HepG2 (cell line): ENCODE data around the gene STX8. TPM values are rescaled to one million over a fixed set of nuclear protein-coding genes. Genes with fewer than 3 reads are reported as not detected.

Experiments
- AHR ChIP-seq: IDR thresholded peaks from 2 replicates; pipeline ENCODE4 v1.6.1; 2018; ENCODE audit warnings: missing genetic modification reagents, missing compliant biosample characterization
- ARID2 ChIP-seq: sonication (generic); formaldehyde crosslinking; IDR thresholded peaks from 2 replicates; pipeline ENCODE4 v1.8.1; 2022; ENCODE audit warnings: mild to moderate bottlenecking, missing genetic modification reagents, borderline replicate concordance
- CEBPG ChIP-seq: IDR thresholded peaks from 2 replicates; pipeline ENCODE4 v1.6.1; 2016
- CREBL2 ChIP-seq: sonication (generic); formaldehyde crosslinking; IDR thresholded peaks from 2 replicates; pipeline ENCODE4 v1.8.1; 2023; ENCODE audit warnings: missing genetic modification reagents, mild to moderate bottlenecking, borderline replicate concordance
- ETV5 ChIP-seq: IDR thresholded peaks from 2 replicates; pipeline ENCODE4 v1.6.1; 2018; ENCODE audit warnings: missing biosample characterization, missing genetic modification reagents, inconsistent platforms, borderline replicate concordance
- FOXC1 ChIP-seq: sonication (generic); formaldehyde crosslinking; IDR thresholded peaks from 2 replicates; pipeline ENCODE4 v1.8.0; 2022; ENCODE audit warnings: mild to moderate bottlenecking, missing genetic modification reagents, borderline replicate concordance
- HMGXB3 ChIP-seq: sonication (generic); formaldehyde crosslinking; IDR thresholded peaks from 2 replicates; pipeline ENCODE4 v1.4.0; 2020; ENCODE audit warnings: missing genetic modification reagents, borderline replicate concordance
- JDP2 ChIP-seq: sonication (generic); formaldehyde crosslinking; IDR thresholded peaks from 2 replicates; pipeline ENCODE4 v1.8.1; 2022; ENCODE audit warnings: missing genetic modification reagents, borderline replicate concordance
- KLF13 ChIP-seq: sonication (generic); formaldehyde crosslinking; IDR thresholded peaks from 2 replicates; pipeline ENCODE4 v1.4.0; 2020; ENCODE audit warnings: mild to moderate bottlenecking, missing genetic modification reagents
- MEF2D ChIP-seq: sonication (generic); formaldehyde crosslinking; IDR thresholded peaks from 2 replicates; pipeline ENCODE4 v1.5.1; 2020; ENCODE audit warnings: mild to moderate bottlenecking, missing genetic modification reagents
- MXD4 ChIP-seq: IDR thresholded peaks from 2 replicates; pipeline ENCODE4 v1.6.1; 2016; ENCODE audit warnings: mild to moderate bottlenecking, missing biosample characterization, missing genetic modification reagents
- NR2F2 ChIP-seq: IDR thresholded peaks from 2 replicates; pipeline ENCODE4 v1.6.1; 2012; ENCODE audit warnings: low read depth, inconsistent platforms, borderline replicate concordance
- PHF20 ChIP-seq: sonication (generic); formaldehyde crosslinking; IDR thresholded peaks from 2 replicates; pipeline ENCODE4 v1.5.0; 2020; ENCODE audit warnings: mild to moderate bottlenecking, missing genetic modification reagents
- POLR2G ChIP-seq: fragments of 200-400 bp; formaldehyde crosslinking; IDR thresholded peaks from 2 replicates; pipeline ENCODE4 v1.6.1; 2018; ENCODE audit warnings: mild to moderate bottlenecking, low read depth, low read length, moderate library complexity
- REPIN1 ChIP-seq: sonication (generic); formaldehyde crosslinking; IDR thresholded peaks from 2 replicates; pipeline ENCODE4 v1.8.0; 2022; ENCODE audit warnings: missing genetic modification reagents, low read depth, mild to moderate bottlenecking, borderline replicate concordance
- RFXANK ChIP-seq: IDR thresholded peaks from 2 replicates; pipeline ENCODE4 v1.6.1; 2016
- THAP9 ChIP-seq: sonication (generic); formaldehyde crosslinking; IDR thresholded peaks from 2 replicates; pipeline ENCODE4; 2020; ENCODE audit warnings: missing genetic modification reagents, mild to moderate bottlenecking, borderline replicate concordance
- ZNF20 ChIP-seq: sonication (generic); formaldehyde crosslinking; IDR thresholded peaks from 2 replicates; pipeline ENCODE4 v1.4.0; 2020; ENCODE audit warnings: mild to moderate bottlenecking, moderate library complexity, missing genetic modification reagents
- ZNF331 ChIP-seq: sonication (generic); formaldehyde crosslinking; IDR thresholded peaks from 2 replicates; pipeline ENCODE4 v1.4.0; 2020; ENCODE audit warnings: missing genetic modification reagents
- ZNF44 ChIP-seq: sonication (generic); formaldehyde crosslinking; IDR thresholded peaks from 2 replicates; pipeline ENCODE4 v1.5.1; 2020; ENCODE audit warnings: mild to moderate bottlenecking, missing genetic modification reagents
- ZNF614 ChIP-seq: IDR thresholded peaks from 2 replicates; pipeline ENCODE4 v1.6.1; 2018; ENCODE audit warnings: missing biosample characterization, missing genetic modification reagents, inconsistent platforms, borderline replicate concordance
- ZNF879 ChIP-seq: sonication (generic); formaldehyde crosslinking; IDR thresholded peaks from 2 replicates; pipeline ENCODE4 v1.8.1; 2023; ENCODE audit warnings: missing genetic modification reagents
- ZSCAN20 ChIP-seq: sonication (generic); formaldehyde crosslinking; IDR thresholded peaks from 2 replicates; pipeline ENCODE4 v1.4.0; 2020; ENCODE audit warnings: missing genetic modification reagents, mild to moderate bottlenecking, borderline replicate concordance
- polyA plus RNA-seq, 8 experiments: library from polyadenylated mRNA; depleted of rRNA in 3 of 8; stranded (reverse) in 7 of 8; unstranded in 1 of 8; fragments of >200 nt; fragmentation: Illumina TruSeq in 4 of 8; extraction: Trizol in 4 of 8; gene quantifications; 2 replicates each; pipeline versions ENCODE4 v1.2.1 to v1.2.3, GENCODE V29; 2011 to 2016; ENCODE audit warnings: low read depth in 4 of 8, missing spikeins in 1 of 8, mixed read lengths in 1 of 8; ENCODE audit not compliant: insufficient read depth in 1 of 8
- total RNA-seq, 5 experiments: library from RNA; depleted of rRNA; stranded (reverse); fragments of >200 nt; fragmentation: Illumina TruSeq; extraction: Trizol; gene quantifications; 2 replicates each; pipeline ENCODE4 v1.2.3, GENCODE V29; 2016; ENCODE audit warnings: low read depth in 1 of 5

Gene STX8
- total and polyA plus RNA-seq, 2 of the 13 experiments (the other 11 are each of a cell fraction or from before 2014, with no cell fraction given) = 36.4 to 53.6 TPM

DNA sequence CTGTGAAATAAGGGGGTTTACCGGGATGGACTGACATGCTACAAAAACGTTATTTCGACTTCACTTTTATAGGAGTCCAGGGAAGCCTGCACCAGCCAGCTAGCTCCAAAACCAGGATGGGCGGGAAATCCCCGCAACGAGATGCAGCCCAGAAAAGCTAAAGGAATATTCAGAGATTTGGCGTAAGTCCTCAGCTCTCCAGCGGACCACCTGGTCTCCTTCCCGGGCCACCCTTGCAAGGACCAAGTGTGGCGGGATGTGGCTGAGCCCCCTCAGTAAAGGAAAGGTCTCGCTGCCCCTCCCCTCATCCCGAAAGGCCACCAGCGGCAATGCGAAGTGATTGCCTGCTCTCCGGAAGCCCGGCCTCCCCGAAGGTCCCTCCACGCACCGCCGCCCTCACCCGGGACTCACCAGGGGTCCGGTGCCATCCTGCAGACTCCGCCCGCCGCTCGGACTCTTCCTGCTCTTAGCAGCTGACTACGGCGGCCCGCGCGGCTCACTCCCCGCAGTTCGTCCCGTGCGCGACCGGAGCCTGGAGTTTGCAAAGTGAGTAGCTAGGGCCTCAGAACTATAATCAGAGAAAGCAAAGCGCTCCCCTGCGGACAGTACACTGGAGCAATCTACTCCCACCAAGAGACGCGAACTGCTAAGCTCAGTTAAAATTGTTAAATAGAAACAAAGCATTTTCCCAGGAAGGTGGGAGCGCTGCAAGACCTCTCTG lies at the start of gene STX8 (continued):
- peak; percentile 70; the same call in 1 of the 2 replicates for TF ChIP-seq THAP9 (CRISPR knock-in tag)
- TF ChIP-seq ZNF331 (CRISPR knock-in tag) = peak; percentile 90
- TF ChIP-seq ARID2 (CRISPR knock-in tag) = peak; percentile 63; the same call in 1 of the 2 replicates
- TF ChIP-seq CREBL2 = no peak
- peak; percentile 71; the same call in 1 of the 2 replicates for TF ChIP-seq ETV5 (CRISPR knock-in tag)
- peak; percentile 86; the same call in 1 of the 2 replicates for TF ChIP-seq ZNF614
- TF ChIP-seq CEBPG = 0 out of 2 replicates have a peak, but pooled peaks have one; percentile 22
- no peak for TF ChIP-seq JDP2 (CRISPR knock-in tag)
- TF ChIP-seq REPIN1 (CRISPR knock-in tag) = peak; percentile 86; the same call in 1 of the 2 replicates
- TF ChIP-seq ZNF879 (CRISPR knock-in tag) = no peak
- no peak for TF ChIP-seq RFXANK (CRISPR knock-in tag)
- TF ChIP-seq NR2F2 = peak; percentile 28; the same call in 1 of the 2 replicates
- peak; percentile 51; the same call in 1 of the 2 replicates for TF ChIP-seq MXD4 (CRISPR knock-in tag)
- peak; percentile 61; the same call in 1 of the 2 replicates for TF ChIP-seq HMGXB3 (CRISPR knock-in tag)
- 0 out of 2 replicates have a peak, but pooled peaks have one; percentile 50 for TF ChIP-seq FOXC1 (CRISPR knock-in tag)
- TF ChIP-seq MEF2D (CRISPR knock-in tag) = no peak
- peak; percentile 86 for TF ChIP-seq POLR2G
- no peak for TF ChIP-seq ZSCAN20 (CRISPR knock-in tag)
- no peak for TF ChIP-seq ZNF44 (CRISPR knock-in tag)
- TF ChIP-seq ZNF20 (CRISPR knock-in tag) = no peak
- peak; percentile 92 for TF ChIP-seq PHF20 (CRISPR knock-in tag)
- TF ChIP-seq AHR = peak; percentile 74; the same call in 1 of the 2 replicates
- no peak for TF ChIP-seq KLF13
